IMR-90 (cell line): ENCODE measurements around the gene SEMA5A.

ENCODE experiments used
- BHLHE40 ChIP-seq: fragments of 150-350 bp; IDR thresholded peaks from 2 replicates; pipeline ENCODE4 v1.6.1; 2016; ENCODE audit warnings: mild to moderate bottlenecking, low read depth, low read length
- CEBPB ChIP-seq: IDR thresholded peaks from 2 replicates; pipeline ENCODE4 v1.6.1; 2012; ENCODE audit warnings: low read depth, low read length, improper control_type of control experiment
- CTCF ChIP-seq: conservative IDR thresholded peaks from 2 replicates; pipeline ENCODE4 v1.5.1; 2012; ENCODE audit warnings: mild to moderate bottlenecking, low read depth, low read length, improper control_type of control experiment
- MAFK ChIP-seq: IDR thresholded peaks from 2 replicates; pipeline ENCODE4 v1.6.1; 2012; ENCODE audit warnings: low read depth, low read length, improper control_type of control experiment
- MAZ ChIP-seq: IDR thresholded peaks from 2 replicates; pipeline ENCODE4 v1.6.1; 2012; ENCODE audit warnings: low read depth, mild to moderate bottlenecking, low read length, improper control_type of control experiment, moderate library complexity, borderline replicate concordance
- NFE2L2 ChIP-seq: fragments of 150-350 bp; IDR thresholded peaks from 2 replicates; pipeline ENCODE4 v1.6.1; 2016; ENCODE audit warnings: low read depth, mild to moderate bottlenecking, low read length
- POLR2A ChIP-seq: IDR thresholded peaks from 2 replicates; pipeline ENCODE4 v1.6.1; 2012; ENCODE audit warnings: mild to moderate bottlenecking, low read depth, low read length
- RAD21 ChIP-seq: IDR thresholded peaks from 2 replicates; pipeline ENCODE4 v1.6.1; 2012; ENCODE audit warnings: low read length, improper control_type of control experiment
- RFX5 ChIP-seq: IDR thresholded peaks from 2 replicates; pipeline ENCODE4 v1.8.0; 2012; ENCODE audit warnings: low read depth, mild to moderate bottlenecking, low read length, moderate library complexity

- TF ChIP-seq CTCF, result no peak
- no peak for TF ChIP-seq MAZ
- peak; percentile 82 for TF ChIP-seq MAFK
- TF ChIP-seq POLR2A, result no peak
- no peak for TF ChIP-seq CEBPB
- TF ChIP-seq BHLHE40, result no peak
- TF ChIP-seq RAD21, result no peak
- TF ChIP-seq NFE2L2, result no peak
- no peak for TF ChIP-seq RFX5
These were observed 327.5 kb downstream of the SEMA5A start for GRCh38 chr5:9218358-9218757.
